Tibial nerve (tissue), 4 donors: ENCODE data around the gene LRRC31.

Experiments used
- CTCF ChIP-seq, 5 experiments: fragments of 200-600 bp in 3 of 5; fragments of 450-650 bp in 2 of 5; sonication (generic) in 3 of 5; IDR thresholded peaks; one replicate each; pipeline ENCODE4 v1.5.1; 2016 to 2019; ENCODE audit warnings: antibody characterized with exemption in 5 of 5, mild to moderate bottlenecking in 3 of 5, moderate library complexity in 2 of 5
- EP300 ChIP-seq, 2 donors: sonication (generic); formaldehyde crosslinking; IDR thresholded peaks; one replicate each; pipeline ENCODE4 v1.6.1; 2017; ENCODE audit warnings: antibody characterized with exemption in 2 of 2, mild to moderate bottlenecking in 1 of 2
- POLR2A ChIP-seq, 2 donors: fragments of 450-650 bp; IDR thresholded peaks; one replicate each; pipeline ENCODE4 v1.6.1; 2017; ENCODE audit warnings: antibody characterized with exemption in 2 of 2, mild to moderate bottlenecking in 2 of 2, moderate library complexity in 2 of 2

GRCh38 chr3:169842960-169843359 lies 26.8 kb downstream of the LRRC31 start:
- TF ChIP-seq CTCF (IDR thresholded peaks at IDR 0.05) (no peak), EP300 (IDR thresholded peaks at IDR 0.05) (no peak), POLR2A (IDR thresholded peaks at IDR 0.05) (no peak)
